Subcutaneous adipose tissue (tissue), 4 donors: ENCODE results near the gene HSPA6. TPM values are rescaled to one million over a fixed set of nuclear protein-coding genes. Genes with fewer than 3 reads are reported as not detected.
"Not testable (repeated sequence)": the region's sequence is repeated elsewhere in the genome, so short reads cannot be mapped to it uniquely, and the experiment has no call there.

Experiments
- total RNA-seq, 4 donors: library from RNA; depleted of rRNA; stranded (reverse); fragments of >200 nt; gene quantifications; one replicate each; pipeline ENCODE4 v1.1.0, GENCODE V29; 2016
- TF ChIP-seq, protein P1 (sequence below): fragments of 450-650 bp; IDR thresholded peaks from one replicate; pipeline ENCODE4 v1.5.1; 2016; ENCODE audit warnings: low read depth, mild to moderate bottlenecking, control low read depth, antibody characterized with exemption, moderate library complexity

Gene HSPA6
- 10 to 100 TPM in 1 of 4 donors, 1 to 10 TPM in 3; 3.6 to 10.2 (median 6.1) TPM for total RNA-seq

- TF ChIP-seq, protein P1, sequence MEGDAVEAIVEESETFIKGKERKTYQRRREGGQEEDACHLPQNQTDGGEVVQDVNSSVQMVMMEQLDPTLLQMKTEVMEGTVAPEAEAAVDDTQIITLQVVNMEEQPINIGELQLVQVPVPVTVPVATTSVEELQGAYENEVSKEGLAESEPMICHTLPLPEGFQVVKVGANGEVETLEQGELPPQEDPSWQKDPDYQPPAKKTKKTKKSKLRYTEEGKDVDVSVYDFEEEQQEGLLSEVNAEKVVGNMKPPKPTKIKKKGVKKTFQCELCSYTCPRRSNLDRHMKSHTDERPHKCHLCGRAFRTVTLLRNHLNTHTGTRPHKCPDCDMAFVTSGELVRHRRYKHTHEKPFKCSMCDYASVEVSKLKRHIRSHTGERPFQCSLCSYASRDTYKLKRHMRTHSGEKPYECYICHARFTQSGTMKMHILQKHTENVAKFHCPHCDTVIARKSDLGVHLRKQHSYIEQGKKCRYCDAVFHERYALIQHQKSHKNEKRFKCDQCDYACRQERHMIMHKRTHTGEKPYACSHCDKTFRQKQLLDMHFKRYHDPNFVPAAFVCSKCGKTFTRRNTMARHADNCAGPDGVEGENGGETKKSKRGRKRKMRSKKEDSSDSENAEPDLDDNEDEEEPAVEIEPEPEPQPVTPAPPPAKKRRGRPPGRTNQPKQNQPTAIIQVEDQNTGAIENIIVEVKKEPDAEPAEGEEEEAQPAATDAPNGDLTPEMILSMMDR: not testable (repeated sequence)
Measured at GRCh38 chr1:161523817-161524741, at the start of gene HSPA6. TSS of gene HSPA6 (plus strand) at chr1:161524540. CDS start at chr1:161524659, 119 bp downstream.

GRCh38 chr1:161478985-161479384 lies 45.4 kb upstream of the HSPA6 start:
- TF ChIP-seq, protein P1: no peak

- TF ChIP-seq, protein P1: no peak
Measured at GRCh38 chr1:161480381-161481035, 43.8 kb upstream of the HSPA6 start.

- TF ChIP-seq, protein P1: no peak
Measured at GRCh38 chr1:161481624-161482392, 42.5 kb upstream of the HSPA6 start.

- TF ChIP-seq, protein P1: no peak
Measured at GRCh38 chr1:161482610-161483009, 41.7 kb upstream of the HSPA6 start.

DNA sequence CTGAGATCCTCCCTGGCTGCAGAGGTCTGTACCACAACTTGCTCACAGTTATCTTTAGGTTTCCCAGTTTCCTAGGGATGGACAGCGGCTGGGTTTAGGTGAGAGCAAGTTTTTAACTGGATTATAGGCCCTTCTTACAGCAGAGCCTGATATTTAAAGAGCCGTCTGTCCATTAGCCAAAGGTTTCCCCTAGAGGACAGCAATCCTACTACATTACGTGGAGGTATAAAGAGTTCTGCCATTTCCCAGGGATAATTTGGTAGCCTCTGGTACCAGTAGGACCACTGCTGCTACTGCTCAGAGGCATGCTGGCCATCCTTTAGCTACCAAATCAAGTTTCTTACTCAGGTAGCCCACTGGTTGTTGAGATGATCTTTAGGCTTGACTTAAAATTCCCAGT lies 41.0 kb upstream of the HSPA6 start:
- TF ChIP-seq, protein P1: no peak

DNA sequence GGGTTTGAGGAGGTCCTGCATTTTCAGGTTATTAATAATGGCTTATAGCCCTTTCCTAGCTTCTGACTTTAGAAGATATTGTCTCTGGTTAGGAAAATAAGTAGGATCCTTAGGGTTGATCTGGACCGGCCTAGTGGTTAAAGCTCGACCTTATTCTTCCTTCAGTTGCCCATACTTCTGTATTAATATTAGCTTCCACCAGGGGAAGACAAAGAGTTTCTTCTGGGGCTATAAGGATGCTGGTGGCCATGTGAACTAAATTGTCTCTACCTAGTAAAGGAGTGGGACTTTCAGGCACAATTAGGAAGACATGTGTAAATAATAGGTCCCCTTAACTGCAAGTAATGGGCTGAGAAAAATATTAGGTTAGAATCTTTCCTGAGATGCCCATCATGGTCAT lies 39.7 kb upstream of the HSPA6 start:
- TF ChIP-seq, protein P1: no peak
